HG02623 (cell line): Measurements from ENCODE around the gene ADAM12.
A peak's percentile ranks its signal among the peaks of the same experiment; 100 is the strongest.

ENCODE experiments used
- ATAC-seq: cut with Tn5 transposase; IDR thresholded peaks from one replicate; pipeline ENCODE4 v1.9.1; 2021; ENCODE audit warnings: moderate library complexity; ENCODE audit not compliant: unreplicated experiment

The ADAM12 gene

GRCh38 chr10:126041804-126042231 lies 346.5 kb downstream of the ADAM12 start:
- ATAC-seq = peak; percentile 98

DNA sequence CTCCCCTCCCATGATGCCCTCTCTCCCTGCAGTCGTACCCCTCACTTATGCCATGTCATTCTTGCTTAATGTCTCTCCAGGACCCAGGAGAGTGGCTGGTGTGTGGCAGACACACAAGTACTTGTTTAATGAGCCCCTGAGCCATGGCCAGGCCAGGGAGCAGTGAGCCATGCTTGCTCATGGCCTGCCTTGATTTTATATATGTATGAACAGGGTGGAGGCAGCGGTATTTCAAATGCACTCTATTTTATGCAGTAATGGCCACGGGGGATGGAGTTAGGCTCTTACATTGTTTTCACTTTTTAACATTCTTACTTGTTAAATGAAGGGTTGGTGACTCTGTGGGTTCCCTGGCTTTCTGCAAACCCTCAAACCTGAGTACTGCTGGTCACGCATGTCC lies 347.2 kb downstream of the ADAM12 start:
- ATAC-seq = no peak

GRCh38 chr10:126037946-126038345 lies 350.3 kb downstream of the ADAM12 start:
- no peak for ATAC-seq

GRCh38 chr10:126036515-126036914 lies 351.8 kb downstream of the ADAM12 start:
- ATAC-seq = no peak

DNA sequence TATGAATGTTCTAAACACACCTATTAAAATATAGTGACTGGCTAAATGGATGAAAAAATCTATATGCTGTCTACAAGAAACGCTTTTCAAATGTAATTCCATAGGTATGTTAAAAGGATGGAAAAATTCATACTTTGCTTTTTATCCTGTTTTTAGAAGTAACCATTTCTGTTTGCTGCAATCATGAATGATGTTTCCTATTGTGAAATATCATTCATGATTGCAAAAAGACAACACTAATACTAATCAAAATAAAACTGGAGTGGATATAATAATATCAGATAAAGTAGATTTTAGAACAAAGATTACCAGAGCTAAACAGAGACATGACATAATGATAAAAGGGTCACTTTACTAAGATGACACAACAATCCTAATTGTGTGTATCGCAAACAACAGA lies 353.7 kb downstream of the ADAM12 start:
- ATAC-seq = no peak

- no peak for ATAC-seq
Observed at GRCh38 chr10:126029999-126030398, 358.3 kb downstream of the ADAM12 start.

DNA sequence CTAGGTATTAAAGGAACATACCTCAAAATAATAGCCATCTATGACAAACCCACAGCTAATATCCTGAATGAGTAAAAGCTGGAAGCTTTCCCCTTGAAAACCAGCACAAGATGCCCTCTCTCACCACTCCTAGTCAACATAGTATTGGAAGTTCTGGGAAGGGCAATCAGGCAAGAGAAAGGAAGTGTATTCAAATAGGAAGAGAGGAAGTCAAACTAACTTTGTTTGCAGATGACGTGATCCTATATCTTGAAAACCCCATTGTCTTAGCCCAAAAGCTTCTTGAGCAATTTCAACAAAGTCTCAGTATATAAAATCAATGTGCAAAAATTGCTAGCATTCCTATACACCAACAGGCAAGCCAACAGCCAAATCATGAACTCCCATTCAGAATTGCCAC lies 360.6 kb downstream of the ADAM12 start:
- ATAC-seq = no peak

GRCh38 chr10:126022841-126023240 lies 365.4 kb downstream of the ADAM12 start:
- ATAC-seq = no peak

DNA sequence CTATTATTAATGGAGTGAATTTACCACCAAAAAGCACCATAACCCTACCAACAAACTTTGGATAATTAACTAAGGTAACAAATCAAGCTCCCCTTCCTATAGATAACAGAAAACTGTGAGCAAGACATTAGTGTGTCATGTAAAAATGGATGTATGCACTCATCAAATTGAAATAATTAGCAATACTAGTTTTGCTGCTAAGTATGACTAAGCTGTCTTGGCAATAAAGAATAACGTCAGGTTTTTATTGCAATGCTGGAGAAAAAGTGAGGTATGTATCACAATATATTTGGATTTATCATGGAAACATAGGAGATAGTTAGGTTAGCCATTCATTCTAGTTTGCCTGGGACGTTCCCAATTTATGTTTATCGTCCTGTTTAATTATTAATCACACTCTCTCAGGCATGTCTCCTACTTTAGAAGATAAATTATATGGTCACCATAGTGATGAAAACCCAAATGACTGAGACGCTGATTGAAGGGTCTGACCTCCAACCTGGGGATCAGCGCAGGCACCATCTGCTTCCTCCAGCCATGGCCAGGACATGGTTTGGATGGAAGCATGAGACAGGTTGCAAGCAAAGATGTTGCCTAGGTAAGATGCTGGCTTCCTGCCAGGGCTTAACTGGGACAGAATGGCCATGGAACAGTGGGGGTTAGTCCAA lies 366.3 kb downstream of the ADAM12 start:
- no peak for ATAC-seq

GRCh38 chr10:126017961-126018560 lies 370.2 kb downstream of the ADAM12 start:
- no peak for ATAC-seq

GRCh38 chr10:126016882-126017281 lies 371.4 kb downstream of the ADAM12 start:
- no peak for ATAC-seq

GRCh38 chr10:126016156-126016805 lies 372.0 kb downstream of the ADAM12 start:
- ATAC-seq = no peak

- no peak for ATAC-seq
Observed at GRCh38 chr10:126015413-126015812, 372.9 kb downstream of the ADAM12 start.

GRCh38 chr10:126014309-126014708 lies 374.0 kb downstream of the ADAM12 start:
- no peak for ATAC-seq

DNA sequence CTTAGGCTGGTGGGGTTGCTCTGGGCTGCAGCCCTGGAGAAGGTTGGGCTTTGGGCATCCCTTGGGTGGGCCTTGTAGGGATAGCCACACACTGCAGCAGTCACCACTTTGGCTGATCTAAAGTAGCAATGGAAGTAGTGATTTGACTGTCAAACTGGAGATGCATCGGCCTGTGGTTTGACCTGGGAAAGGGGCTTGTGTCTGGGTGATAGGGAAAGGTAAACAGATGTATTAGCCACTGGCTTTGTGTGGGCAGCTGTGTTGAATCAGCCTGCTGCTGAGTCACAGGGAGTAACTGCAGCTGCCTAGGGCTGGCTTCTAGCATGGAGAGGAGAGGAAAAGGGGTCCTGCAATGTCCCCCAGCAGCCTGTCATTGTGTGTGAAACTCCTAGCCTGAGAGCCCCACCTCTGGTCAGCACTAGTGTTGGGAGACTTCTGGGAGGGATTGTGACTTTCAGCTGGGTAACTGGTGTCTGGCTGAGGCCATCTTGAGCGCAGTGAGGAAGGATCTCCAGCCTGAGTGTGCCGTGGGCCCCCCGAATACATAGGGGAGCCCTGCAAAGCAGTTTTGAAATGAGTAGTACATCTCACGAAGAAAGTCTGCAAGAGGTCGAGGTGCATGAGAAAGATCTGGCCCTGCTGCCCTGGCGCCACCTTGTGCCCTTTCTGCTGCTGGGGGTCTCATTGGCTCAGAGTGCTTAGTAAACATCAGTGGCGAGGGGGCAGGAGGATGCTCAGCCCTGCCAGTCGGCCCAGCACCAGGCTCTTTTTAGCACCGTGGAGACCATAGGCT lies 374.6 kb downstream of the ADAM12 start:
- peak; percentile 56 for ATAC-seq

- no peak for ATAC-seq
Observed at GRCh38 chr10:126012485-126012884, 375.8 kb downstream of the ADAM12 start.

DNA sequence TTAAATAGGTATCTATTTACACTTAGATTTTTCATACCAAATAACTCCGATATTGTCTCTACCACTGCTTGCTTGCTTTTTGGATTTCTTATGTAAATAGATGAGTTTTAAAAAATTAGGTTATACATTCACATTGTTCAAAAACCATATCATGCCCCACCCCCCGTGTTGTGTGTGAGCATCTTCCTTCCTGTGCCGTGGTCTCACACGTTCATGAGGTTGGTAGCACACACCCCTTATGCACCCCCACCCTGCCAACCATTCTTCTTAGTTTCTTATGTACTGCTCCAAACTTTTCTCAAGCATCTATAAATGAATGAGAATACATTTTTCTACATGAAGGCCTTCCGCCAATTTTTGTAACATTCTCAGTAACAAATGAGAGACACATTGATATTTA lies 376.3 kb downstream of the ADAM12 start:
- no peak for ATAC-seq

- ATAC-seq = no peak
Observed at GRCh38 chr10:126009650-126010049, 378.6 kb downstream of the ADAM12 start.

- ATAC-seq = no peak
Observed at GRCh38 chr10:126006906-126007305, 381.4 kb downstream of the ADAM12 start.

GRCh38 chr10:126006264-126006663 lies 382.0 kb downstream of the ADAM12 start:
- no peak for ATAC-seq

DNA sequence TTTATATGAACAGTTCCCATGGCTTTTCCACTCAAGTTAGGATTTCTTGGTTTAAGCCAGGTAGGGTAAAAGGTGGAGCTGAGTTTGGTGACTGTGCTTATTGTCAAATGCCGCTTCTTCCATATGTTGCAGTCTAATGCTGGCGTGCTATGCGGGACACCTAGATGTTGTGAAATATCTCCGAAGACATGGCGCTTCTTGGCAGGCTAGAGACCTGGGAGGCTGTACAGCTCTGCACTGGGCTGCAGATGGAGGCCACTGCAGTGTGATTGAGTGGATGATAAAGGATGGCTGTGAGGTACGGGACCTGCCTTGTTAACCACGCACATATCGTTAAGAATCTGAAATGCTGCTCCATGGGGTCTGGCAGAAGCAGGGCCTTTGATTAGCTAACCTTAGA lies 383.5 kb downstream of the ADAM12 start:
- no peak for ATAC-seq

- ATAC-seq = no peak
Observed at GRCh38 chr10:126001576-126001975, 386.7 kb downstream of the ADAM12 start.
